Progenitor cell of endocrine pancreas (in vitro differentiated cells): ENCODE data around the gene GALNT2. TPM values are rescaled to one million over a fixed set of nuclear protein-coding genes. Genes with fewer than 3 reads are reported as not detected.
A peak's percentile ranks its signal among the peaks of the same experiment; 100 is the strongest.

Source experiments
- DNase-seq: peaks from one replicate; pipeline ENCODE4 v3.0.0; 2021; ENCODE audit warnings: low spot score; ENCODE audit not compliant: unreplicated experiment
- H3K27ac Mint-ChIP-seq: 2 replicates; pipeline ENCODE4 v1.8.0; 2021; ENCODE audit warnings: mild to moderate bottlenecking, moderate library complexity, mixed read lengths
- H3K27me3 Mint-ChIP-seq: 2 replicates; pipeline ENCODE4 v1.8.0; 2021; ENCODE audit warnings: mixed read lengths
- H3K36me3 Mint-ChIP-seq: 2 replicates; pipeline ENCODE4 v1.8.0; 2022; ENCODE audit warnings: mixed read lengths; ENCODE audit not compliant: insufficient read depth
- H3K4me1 Mint-ChIP-seq: 2 replicates; pipeline ENCODE4 v1.8.0; 2021; ENCODE audit warnings: low read depth, mixed read lengths
- H3K4me3 Mint-ChIP-seq: 2 replicates; pipeline ENCODE4 v1.8.0; 2021; ENCODE audit warnings: low read depth, mild to moderate bottlenecking, moderate library complexity, mixed read lengths
- H3K9me3 Mint-ChIP-seq: 2 replicates; pipeline ENCODE4 v1.8.0; 2021; ENCODE audit warnings: low read depth, mixed read lengths
- CTCF ChIP-seq: fragments of 200-600 bp; sonication (generic); IDR thresholded peaks from one replicate; pipeline ENCODE4 v1.5.0; 2021; ENCODE audit warnings: antibody characterized with exemption, mild to moderate bottlenecking; ENCODE audit not compliant: unreplicated experiment
- long read RNA-seq: library from polyadenylated mRNA; unstranded; transcript quantifications from one replicate; pipeline ENCODE4 v2.0.0, GENCODE V29; 2020
- total RNA-seq: library from RNA; stranded (reverse); gene quantifications from 2 replicates; pipeline ENCODE4 v1.2.1, GENCODE V29; 2021

GALNT2 gene
- 92.4 and 95.2 TPM in 2 replicates for total RNA-seq
- long read RNA-seq, full-length matches to known transcripts = 3 of 14 reads
- long read RNA-seq, partial matches to known transcripts = 3 of 14 reads
- long read RNA-seq, other reads (novel, unspliced or antisense) = 8 of 14 reads

GRCh38 chr1:230066466-230067404, at the start of gene GALNT2:
Gene GALNT2, plus strand, starts transcription at chr1:230067238. Its CDS starts 43 bp downstream, at chr1:230067281.
- H3K36me3 Mint-ChIP-seq = no peaks in the 10 kb centered on the region
- peak; percentile 86 for DNase-seq
- H3K4me3 Mint-ChIP-seq = peak within 1 kb of the TSS; percentile 90
- no peaks in the 10 kb centered on the region for H3K27me3 Mint-ChIP-seq
- TF ChIP-seq CTCF = peak; percentile 11
- H3K27ac Mint-ChIP-seq = peak within 1 kb of the TSS; percentile 93
- H3K4me1 Mint-ChIP-seq = peaks cover 29% of the 10 kb centered on the region
- peaks cover 15% of the 10 kb centered on the region for H3K9me3 Mint-ChIP-seq

GRCh38 chr1:230020451-230020850, 46.6 kb upstream of the GALNT2 start:
- Mint-ChIP-seq H3K27ac (no peak overlapping the region), H3K4me3 (no peak overlapping the region), H3K27me3 (no peaks in the 10 kb centered on the region), H3K9me3 (no peaks in the 10 kb centered on the region), H3K36me3 (no peaks in the 10 kb centered on the region), H3K4me1 (peaks cover 10% of the 10 kb centered on the region)
- no peak for DNase-seq
- TF ChIP-seq CTCF = no peak

- DNase-seq = no peak
- Mint-ChIP-seq H3K27me3 (no peaks in the 10 kb centered on the region), H3K9me3 (no peaks in the 10 kb centered on the region), H3K27ac (no peak overlapping the region), H3K4me1 (no peaks in the 10 kb centered on the region), H3K4me3 (no peak overlapping the region), H3K36me3 (no peaks in the 10 kb centered on the region)
- no peak for TF ChIP-seq CTCF
Observed at GRCh38 chr1:230022666-230023380, 44.2 kb upstream of the GALNT2 start.

- Mint-ChIP-seq H3K4me1 (peaks cover 2% of the 10 kb centered on the region), H3K4me3 (no peak overlapping the region), H3K36me3 (no peaks in the 10 kb centered on the region), H3K27ac (no peak overlapping the region), H3K9me3 (no peaks in the 10 kb centered on the region), H3K27me3 (no peaks in the 10 kb centered on the region)
- TF ChIP-seq CTCF = no peak
- no peak for DNase-seq
Observed at GRCh38 chr1:230025686-230026085, 41.4 kb upstream of the GALNT2 start.

GRCh38 chr1:230026139-230026538, 40.9 kb upstream of the GALNT2 start:
- Mint-ChIP-seq H3K9me3 (no peaks in the 10 kb centered on the region), H3K4me1 (peaks cover 2% of the 10 kb centered on the region), H3K36me3 (no peaks in the 10 kb centered on the region), H3K4me3 (no peak overlapping the region), H3K27me3 (no peaks in the 10 kb centered on the region), H3K27ac (no peak overlapping the region)
- no peak for TF ChIP-seq CTCF
- no peak for DNase-seq
